Brain microvascular endothelial cell (primary cell): Measurements from ENCODE around the gene VTI1A.

Experiments
- DNase-seq: peaks from one replicate; pipeline ENCODE4 v3.0.0-alpha.2; 2020
- H3K27ac ChIP-seq: fragments of 250-450 bp; sonication (Bioruptor Pico); 2 replicates; pipeline ENCODE4 v1.5.1; 2020; ENCODE audit warnings: mild to moderate bottlenecking, moderate library complexity
- H3K27me3 ChIP-seq: fragments of 250-450 bp; sonication (Bioruptor Pico); replicated peaks from 2 replicates; pipeline ENCODE4 v1.5.1; 2020; ENCODE audit warnings: mild to moderate bottlenecking
- H3K36me3 ChIP-seq: fragments of 250-450 bp; sonication (Bioruptor Pico); replicated peaks from 2 replicates; pipeline ENCODE4 v1.5.1; 2020; ENCODE audit warnings: mild to moderate bottlenecking
- H3K4me3 ChIP-seq: 2 replicates; pipeline ENCODE4 v1.5.1; 2011; ENCODE audit warnings: low read depth, mild to moderate bottlenecking, control low read depth, low read length, moderate library complexity
- in situ Hi-C: cut with HindIII; loops from 2 replicates; pipeline ENCODE4 v1.10.0; 2017; ENCODE audit warnings: low sequenced_read_pairs, low pct_ligation_motif_present
- TF ChIP-seq, protein P1 (sequence below): IDR thresholded peaks from 2 replicates; pipeline ENCODE4 v1.5.1; 2011; ENCODE audit warnings: low read depth, mild to moderate bottlenecking, moderate library complexity, low read length, control low read depth, inconsistent platforms; ENCODE audit errors: missing control alignments

The VTI1A gene

DNA sequence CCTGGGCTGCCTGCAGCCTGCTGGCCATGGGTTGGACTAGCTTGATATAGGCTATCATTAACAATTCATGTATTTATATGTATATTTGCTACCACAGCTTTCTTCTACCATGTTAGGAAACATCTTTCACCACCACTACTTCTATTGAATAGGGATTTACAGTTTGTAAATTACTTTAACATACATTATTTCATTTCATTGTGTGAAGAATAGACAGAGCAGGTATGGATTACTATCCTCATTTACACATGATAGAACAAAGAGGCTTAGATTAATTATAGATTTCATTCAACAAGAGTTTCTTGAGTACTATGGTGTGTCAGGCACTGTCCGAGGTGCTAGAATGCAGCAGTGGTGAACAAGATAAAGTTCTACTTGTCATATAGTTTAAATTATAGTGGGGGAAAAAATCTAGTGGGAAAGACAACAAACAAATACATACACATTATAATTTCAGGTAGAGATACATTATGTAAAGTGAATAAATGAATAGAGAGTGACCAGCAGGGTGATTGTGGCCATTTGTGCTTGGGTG is 20.6 kb downstream of the VTI1A start:
- Histone ChIP-seq H3K27me3 (no peaks in the 10 kb centered on the region), H3K4me3 (no peak overlapping the region), H3K36me3 (peaks cover 2% of the 10 kb centered on the region), H3K27ac (no peak overlapping the region)
- DNase-seq: no peak
- TF ChIP-seq, protein P1, sequence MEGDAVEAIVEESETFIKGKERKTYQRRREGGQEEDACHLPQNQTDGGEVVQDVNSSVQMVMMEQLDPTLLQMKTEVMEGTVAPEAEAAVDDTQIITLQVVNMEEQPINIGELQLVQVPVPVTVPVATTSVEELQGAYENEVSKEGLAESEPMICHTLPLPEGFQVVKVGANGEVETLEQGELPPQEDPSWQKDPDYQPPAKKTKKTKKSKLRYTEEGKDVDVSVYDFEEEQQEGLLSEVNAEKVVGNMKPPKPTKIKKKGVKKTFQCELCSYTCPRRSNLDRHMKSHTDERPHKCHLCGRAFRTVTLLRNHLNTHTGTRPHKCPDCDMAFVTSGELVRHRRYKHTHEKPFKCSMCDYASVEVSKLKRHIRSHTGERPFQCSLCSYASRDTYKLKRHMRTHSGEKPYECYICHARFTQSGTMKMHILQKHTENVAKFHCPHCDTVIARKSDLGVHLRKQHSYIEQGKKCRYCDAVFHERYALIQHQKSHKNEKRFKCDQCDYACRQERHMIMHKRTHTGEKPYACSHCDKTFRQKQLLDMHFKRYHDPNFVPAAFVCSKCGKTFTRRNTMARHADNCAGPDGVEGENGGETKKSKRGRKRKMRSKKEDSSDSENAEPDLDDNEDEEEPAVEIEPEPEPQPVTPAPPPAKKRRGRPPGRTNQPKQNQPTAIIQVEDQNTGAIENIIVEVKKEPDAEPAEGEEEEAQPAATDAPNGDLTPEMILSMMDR: no peak
- in situ Hi-C loops: no loop called here

- DNase-seq: no peak
These were observed 25.0 kb downstream of the VTI1A start for GRCh38 chr10:112471878-112472487.

GRCh38 chr10:112475575-112476218 is 28.7 kb downstream of the VTI1A start:
- H3K4me3 ChIP-seq: no peak overlapping the region
- H3K36me3 ChIP-seq: no peaks in the 10 kb centered on the region
- DNase-seq: no peak
- in situ Hi-C loops: no loop called here
- no peaks in the 10 kb centered on the region for H3K27me3 ChIP-seq
- TF ChIP-seq, protein P1: peak; percentile 32
- no peak overlapping the region for H3K27ac ChIP-seq

More at GRCh38 chr10:112471878-112472487, 25.0 kb downstream of the VTI1A start:
- Histone ChIP-seq H3K4me3 (no peak overlapping the region), H3K27me3 (no peaks in the 10 kb centered on the region), H3K27ac (no peak overlapping the region), H3K36me3 (no peaks in the 10 kb centered on the region)
- TF ChIP-seq, protein P1: peak; percentile 30
- in situ Hi-C loops: no loop called here

- H3K4me3 ChIP-seq: no peak overlapping the region
- TF ChIP-seq, protein P1: no peak
- in situ Hi-C loops: no loop called here
- H3K27ac ChIP-seq: no peak overlapping the region
- no peaks in the 10 kb centered on the region for H3K36me3 ChIP-seq
- no peaks in the 10 kb centered on the region for H3K27me3 ChIP-seq
- DNase-seq: no peak
These were observed 34.6 kb downstream of the VTI1A start for GRCh38 chr10:112481602-112482001.

DNA sequence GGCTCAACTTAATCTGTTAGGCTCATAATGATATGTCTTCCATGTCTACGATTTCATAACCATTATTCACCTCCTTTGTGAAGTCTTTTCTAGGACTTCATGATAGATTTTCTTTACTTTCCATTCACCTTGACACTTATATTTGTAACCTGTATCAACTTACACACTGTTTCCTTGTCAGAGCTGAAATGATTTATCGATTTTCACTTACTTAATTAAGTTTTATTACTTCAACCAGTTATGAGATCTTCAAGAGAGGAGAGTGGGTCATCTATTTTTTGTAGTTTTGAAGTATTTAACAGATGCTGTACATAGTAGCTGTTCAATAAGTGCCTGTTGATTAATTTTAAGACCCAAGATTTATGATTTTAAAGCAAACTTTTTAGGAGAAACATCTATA is 37.4 kb downstream of the VTI1A start:
- DNase-seq: no peak
- H3K36me3 ChIP-seq: no peaks in the 10 kb centered on the region
- H3K27me3 ChIP-seq: no peaks in the 10 kb centered on the region
- in situ Hi-C loops: no loop called here
- no peak overlapping the region for H3K4me3 ChIP-seq
- TF ChIP-seq, protein P1: no peak
- H3K27ac ChIP-seq: no peak overlapping the region
